T-helper 9 cell (primary cell): ENCODE measurements around the gene CREB3L1.

Experiments
- DNase-seq: peaks from one replicate; pipeline ENCODE4 v3.0.0-alpha.2; 2020

Gene CREB3L1

DNA sequence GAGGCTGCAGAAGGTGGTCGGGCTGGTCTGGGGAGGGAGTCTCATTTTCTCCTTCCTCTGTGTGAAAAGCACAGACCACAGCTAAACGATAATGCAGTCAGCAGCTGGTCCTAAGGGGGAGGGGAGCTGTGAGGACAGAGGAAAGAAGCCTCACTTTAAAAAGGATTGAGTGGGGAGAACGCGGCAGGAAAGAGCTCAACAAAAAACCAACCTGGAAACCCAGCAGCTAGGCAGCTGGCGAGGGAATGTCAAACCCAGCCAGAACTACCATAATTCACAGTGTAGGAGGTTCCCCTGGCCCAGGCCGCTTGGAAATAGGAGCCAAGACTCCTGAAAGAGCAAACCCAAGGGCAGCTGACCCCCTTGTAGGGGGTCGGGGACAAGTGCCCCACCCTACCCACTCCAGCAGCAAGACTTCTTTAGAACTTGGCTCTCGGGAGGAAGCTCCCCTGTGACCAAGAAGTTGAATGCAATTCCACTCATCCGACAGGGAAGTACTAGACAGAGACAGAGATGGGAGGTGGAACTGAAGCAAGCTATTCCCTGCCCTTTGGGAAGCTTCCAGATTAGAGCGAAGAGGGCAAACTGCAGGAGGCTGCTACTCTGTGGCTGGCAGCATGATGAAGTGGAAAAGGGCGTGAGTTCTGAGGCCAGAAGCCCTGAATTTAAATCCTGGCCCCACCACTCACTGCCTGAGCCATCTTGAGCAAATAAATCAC is 53.3 kb downstream of the CREB3L1 start:
- DNase-seq: no peak

DNA sequence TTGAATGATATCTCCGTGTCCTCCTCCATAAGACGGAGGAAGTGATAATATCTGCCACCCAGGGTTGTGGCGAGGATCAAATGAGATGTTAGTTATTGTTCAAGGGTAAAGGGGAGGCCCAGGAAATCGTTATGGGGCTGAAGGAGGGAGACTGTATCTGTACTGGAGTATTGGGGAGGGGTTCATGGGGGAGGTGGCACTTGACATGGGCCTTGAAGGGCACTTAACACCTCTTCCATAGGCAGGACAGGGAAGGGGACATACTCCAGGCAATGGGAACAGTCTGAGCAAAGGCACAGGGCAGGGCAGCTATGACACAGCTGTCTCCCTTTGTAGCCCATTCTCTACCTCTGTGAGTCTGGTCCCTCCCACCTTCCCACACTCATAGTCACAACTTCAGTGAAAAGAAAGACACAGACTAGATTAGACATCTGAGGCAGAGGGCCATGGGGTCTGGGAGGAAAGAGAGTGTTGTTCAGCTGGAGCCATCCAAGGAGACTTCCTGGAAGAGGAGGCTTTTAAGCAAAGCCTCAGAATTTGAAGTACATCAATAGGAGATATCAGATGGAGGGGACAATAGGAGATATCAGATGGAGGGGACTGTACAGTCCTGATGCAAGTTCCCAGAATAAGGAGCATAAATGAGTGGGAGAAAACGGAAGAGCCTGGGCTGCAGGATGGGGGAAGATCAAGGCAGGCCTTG is 54.0 kb downstream of the CREB3L1 start:
- DNase-seq: no peak

DNA sequence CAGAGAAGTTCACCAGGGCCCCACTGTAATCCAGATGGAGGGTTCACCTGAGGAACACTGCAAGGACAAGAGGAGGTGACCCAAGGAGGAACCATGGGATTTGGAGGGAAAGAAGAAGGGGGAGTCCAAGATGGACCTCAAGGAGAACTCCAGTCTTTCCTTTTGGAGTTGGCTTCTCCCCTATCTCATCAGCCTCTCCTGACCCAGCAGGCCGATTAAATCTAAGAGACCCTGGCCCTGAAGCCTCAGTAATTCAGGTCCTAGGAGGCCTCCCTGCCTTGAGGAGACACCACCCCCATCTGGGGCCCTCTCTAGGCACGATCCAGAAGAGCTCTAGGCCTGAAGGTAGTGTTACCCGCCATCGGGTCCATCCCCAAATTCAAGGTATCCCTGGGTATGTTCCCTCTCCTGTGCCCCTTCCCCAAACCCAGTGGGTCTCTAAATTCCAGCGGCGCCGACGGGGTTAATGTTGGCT is 54.7 kb downstream of the CREB3L1 start:
- no peak for DNase-seq

DNA sequence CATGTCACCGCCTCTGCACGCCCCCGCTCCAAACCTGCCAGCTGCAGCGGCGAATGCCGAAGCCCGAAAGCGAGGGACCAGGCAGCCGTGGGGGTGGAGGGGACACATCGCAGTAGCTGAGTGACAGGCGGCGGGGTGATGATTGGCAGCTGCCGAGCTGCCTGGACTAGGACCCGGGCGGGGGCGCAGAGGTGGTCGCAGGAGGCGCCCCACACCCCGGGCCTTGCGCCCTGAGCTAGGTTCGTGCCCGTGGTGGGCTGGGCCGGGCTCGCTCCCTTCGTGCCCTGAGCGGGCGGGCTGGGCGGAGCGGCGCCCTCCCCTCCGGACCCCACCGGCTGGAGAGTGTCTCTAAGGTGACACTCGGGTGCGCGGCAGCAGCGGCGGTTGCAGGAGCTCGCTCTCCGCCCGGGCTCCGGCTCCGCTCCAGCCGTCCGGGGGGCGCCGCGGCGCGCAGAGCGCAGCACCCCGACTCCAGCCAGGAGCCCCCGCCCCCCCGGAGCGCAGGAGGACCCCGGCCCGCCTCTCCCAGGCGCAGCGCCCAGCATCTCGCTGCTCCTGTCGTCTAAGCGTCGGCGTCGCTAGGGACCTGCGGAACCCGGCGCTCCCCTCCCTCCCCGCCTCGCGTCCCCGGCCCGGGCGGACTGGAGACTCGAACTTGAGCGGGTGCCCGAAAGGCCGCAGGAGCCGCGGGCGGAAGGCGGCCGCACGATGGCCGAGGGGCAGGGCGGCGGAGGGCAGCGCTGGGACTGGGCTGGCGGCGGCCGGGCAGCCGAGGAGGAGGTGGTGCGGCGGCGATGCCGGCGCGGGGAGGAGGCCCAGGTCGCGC is 55.3 kb downstream of the CREB3L1 start:
- no peak for DNase-seq

- DNase-seq: no peak
Observed at GRCh38 chr11:46333394-46333947, 56.0 kb downstream of the CREB3L1 start.

DNA sequence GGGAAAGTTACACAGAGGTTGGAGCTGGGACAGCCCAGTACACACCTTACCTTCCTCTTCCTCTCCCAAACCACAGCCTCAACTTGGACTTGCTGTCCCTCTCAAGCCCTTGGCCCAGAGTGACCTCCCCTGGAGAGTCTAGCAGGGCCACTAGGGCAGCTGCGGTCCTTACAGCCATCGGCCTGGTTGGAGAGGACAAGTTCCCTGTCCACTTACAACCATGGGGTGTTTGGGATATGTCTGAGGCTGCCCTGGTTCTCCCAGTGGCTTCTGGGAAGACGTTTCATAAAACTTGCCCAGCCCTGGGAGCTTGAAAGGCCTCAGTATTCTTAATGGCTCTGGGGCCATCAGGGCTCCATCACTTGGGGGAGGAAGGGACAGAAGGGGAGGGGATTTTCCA is 56.7 kb downstream of the CREB3L1 start:
- no peak for DNase-seq

DNA sequence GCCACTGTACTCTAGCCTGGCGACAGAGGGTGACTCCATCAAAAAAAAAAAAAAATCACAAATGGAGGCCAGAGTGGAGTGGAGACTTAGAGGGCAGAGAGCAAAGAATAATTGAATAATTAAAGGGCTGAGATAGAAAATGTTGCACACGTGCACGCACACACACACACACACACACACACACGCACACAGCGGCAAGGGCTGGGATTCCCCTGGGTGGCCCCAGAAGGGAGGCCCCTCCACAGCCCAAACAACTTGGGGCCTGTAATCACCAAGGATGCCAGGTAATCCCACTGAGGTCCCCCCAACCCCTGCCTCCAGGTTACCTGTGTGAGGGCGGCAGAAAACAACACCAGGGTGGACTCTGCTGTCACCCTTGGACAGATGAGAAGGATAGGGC is 57.8 kb downstream of the CREB3L1 start:
- no peak for DNase-seq

DNA sequence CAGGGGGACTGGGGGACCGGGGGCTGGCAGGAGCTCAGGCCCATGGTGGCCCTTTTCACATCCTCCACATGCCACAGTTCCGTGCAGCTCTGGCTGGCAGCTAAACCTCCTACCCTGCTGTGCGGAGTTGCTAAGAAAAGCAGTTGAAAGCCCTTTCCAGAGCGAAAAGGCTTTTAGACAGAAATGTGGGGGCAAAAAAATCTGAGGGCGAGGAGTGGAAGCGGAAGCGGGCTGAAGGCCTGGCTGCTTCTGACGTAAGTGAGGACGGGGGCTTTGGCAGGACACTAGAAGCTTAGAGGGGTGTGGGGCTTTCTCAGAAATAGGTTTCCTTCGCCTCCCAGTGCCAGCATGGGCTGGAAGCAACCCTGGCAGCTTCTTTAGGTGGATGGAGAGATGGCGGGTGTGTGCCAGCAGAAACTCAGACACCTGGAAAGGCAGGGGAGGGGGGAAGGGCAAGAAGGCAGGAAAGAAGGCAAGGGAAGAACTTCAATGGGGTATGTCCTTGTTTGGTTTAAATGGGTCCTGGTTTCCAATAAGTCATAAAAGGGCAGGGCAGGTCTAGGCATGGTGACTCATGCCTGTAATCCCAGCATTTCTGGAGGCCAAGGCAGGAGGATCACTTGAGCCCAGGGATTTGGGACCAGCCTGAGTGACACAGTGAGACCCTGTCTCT is 58.6 kb downstream of the CREB3L1 start:
- DNase-seq: no peak

DNA sequence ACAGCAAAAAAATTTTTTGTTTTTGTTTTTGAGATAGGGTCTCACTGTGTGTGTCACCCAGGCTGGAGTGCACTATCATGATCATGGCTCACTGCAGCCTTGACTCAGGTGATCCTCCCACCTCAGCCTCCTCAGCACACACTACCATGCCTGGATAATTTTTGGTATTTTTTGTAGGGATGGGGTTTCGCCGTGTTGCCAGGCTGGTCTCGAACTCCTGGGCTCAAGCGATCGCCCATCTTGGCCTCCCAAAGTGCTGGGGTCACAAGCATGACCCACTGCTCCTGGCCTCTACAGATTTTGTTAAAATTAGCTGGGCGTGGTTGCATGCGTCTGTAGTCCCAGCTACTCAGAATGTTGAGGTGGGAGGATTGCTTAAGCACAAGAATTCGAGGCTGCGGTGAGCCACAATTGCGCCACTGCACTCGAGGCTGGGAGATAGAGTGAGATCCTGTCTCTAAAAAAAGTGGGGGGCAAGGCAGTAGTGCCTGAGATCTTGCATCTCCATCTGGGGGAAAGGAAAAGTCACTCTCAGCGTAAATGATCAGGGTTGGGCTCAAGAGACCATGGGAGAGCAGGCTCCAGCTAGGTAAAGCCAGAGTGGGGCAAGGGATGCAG is 59.2 kb downstream of the CREB3L1 start:
- no peak for DNase-seq

DNA sequence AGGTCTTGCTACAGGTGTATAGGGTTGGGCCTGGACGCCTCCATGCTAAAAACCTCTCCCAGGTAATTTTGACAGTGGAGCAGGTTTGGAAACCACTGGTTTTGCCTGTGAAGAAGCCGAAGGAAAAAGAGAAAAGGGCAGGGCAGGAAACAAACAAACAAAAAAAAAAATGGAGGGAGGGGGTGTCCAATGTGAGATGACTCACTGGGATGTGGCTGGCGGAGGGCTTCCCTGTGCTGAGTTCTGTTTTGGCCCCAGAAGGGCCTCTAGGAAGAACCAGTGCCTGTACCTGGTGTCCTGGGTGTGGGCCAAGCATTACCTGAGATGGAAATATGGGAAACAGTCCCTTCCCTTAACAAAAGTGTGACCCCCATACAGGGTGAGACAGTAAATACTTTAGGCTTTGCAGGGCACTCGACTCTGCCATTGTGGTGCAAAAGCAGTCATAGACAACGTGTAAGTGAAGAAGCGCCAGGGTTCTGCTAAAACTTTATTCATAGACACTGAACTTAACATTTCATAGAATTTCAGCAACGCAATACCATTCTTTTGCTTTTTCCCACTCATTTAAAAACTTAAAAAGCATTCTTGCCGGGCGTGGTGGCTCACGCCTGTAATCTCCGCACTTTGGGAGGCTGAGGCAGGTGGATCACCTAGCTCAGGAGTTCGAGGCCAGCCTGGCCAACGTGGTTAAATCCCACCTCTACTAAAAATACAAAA is 60.3 kb downstream of the CREB3L1 start:
- no peak for DNase-seq

- no peak for DNase-seq
Observed at GRCh38 chr11:46338636-46338987, 61.1 kb downstream of the CREB3L1 start.

- no peak for DNase-seq
Observed at GRCh38 chr11:46338988-46339666, 61.7 kb downstream of the CREB3L1 start.

DNA sequence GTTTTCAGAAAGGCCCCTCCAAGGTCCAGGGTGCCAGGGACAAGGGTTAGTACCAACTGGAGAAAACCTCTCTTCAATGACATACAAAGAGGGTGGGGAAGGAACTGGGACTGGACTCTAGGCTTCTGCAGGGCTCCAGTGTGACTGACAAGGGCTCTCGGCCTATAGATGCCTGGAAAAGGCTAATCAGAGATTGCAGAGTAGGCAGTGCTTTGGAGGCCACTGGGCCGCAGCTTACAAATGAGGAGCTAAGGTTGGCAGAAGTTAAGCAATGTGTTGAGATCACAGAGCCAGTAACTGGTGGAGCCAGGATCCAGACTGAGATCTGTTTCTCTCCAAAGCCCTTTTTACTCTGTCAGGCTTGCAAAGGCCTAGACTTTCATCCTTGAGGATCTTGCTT is 62.4 kb downstream of the CREB3L1 start:
- no peak for DNase-seq

DNA sequence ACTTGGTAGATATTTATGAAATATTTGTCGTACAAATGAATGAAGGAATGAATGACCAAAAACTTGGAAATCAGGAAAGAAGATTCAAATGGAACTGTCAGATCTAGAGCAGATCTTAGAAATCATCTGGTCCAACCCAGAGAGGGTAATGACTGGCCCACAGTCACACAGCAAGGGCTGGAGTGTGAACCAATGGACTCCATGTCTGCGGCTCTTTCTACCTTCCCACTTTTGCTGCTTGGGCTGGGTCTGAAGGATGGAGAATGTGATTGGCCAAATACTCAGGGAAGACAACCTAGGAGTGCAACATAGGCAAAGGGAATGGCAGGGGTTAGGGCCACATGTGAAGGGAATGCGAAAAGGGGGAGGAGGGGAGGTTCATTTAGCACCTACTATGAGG is 64.0 kb downstream of the CREB3L1 start:
- no peak for DNase-seq

DNA sequence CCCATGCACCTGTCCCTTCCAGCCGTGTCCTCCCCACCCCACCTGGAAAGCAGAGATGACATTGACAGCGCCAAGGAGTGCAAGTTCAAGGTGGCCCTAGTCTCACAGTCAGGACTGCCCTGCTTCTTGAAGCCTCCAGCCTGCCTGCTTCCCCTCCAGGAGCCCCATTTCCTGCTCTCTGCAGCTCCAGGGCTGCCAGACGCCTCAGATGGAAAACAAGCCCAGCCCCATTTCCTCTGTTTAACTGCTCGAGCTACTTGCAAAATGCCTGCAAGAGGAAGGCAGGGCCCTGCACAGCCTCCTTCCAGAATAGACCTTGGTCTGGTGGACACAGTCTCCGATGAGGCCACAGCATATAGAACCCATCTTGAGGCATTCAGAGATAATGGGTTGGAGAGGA is 64.8 kb downstream of the CREB3L1 start:
- DNase-seq: no peak

DNA sequence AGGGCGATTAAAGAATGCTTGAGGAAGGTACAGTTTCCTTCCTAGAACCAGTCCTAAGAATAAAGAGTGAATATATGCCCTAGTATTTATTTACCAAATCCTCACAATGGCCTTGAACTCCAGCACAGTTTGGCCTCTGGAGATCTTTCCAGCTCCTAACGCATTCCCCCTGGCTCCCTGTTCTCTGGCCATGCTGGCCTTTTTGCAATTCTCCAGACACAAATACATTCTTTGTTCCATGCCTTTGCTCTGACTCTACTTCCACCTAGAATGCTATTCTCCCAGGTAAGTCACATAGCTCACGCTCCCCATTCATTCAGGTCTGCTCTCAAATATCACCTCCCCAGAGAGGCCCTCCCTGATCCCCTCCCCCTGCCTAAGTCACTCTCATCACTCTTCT is 66.1 kb downstream of the CREB3L1 start:
- DNase-seq: no peak

- DNase-seq: no peak
Observed at GRCh38 chr11:46345131-46345597, 67.7 kb downstream of the CREB3L1 start.

DNA sequence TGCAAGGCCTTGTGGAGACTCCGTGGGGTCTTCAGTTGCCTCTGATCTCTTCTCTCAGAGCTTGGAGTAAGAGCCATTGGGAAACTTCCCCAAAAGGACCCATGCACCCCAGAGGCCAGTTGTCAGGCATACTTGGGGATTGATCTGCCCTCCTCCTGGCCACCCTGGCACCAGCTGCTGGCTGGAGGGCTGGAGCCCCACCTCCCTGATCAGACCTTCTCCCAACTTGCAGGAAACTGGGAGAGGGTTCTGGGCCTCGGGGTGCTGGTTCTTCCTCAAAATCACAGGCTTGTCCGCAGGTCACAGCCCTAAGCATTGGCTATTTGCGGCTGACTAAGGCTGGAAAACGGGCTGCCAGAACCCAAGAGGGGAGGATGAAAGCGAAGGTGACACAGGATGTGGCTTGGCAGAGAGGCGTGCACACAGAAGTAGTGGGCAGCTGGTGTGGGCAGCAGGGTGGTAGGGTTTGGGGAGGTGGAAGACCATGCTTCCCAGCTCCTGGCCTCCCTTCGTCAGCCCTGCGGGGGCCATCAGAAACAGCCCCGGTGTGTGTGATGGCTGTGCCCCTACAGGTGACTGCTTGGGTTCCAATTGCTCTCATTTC is 68.5 kb downstream of the CREB3L1 start:
- no peak for DNase-seq

GRCh38 chr11:46346886-46347636 is 69.6 kb downstream of the CREB3L1 start, which contains the start of gene DGKZ:
Gene DGKZ (plus strand): TSS chr11:46347463. CDS start chr11:46347660, 197 bp downstream.
- peak; percentile 86 for DNase-seq
